Activated gamma-delta T cell (primary cell): ENCODE measurements around the gene E2F2.
"Not testable (repeated sequence)": the region's sequence is repeated elsewhere in the genome, so short reads cannot be mapped to it uniquely, and the experiment has no call there.

Experiments used
- DNase-seq: peaks from one replicate; lab custom pipeline; 2025; lab: John Stamatoyannopoulos, UW

E2F2 gene

GRCh38 chr1:23524716-23525401 is 6.2 kb downstream of the E2F2 start:
- no peak for DNase-seq

GRCh38 chr1:23524163-23524562 is 6.9 kb downstream of the E2F2 start:
- no peak for DNase-seq

- DNase-seq: no peak
Observed at GRCh38 chr1:23522244-23522982, 8.6 kb downstream of the E2F2 start.

- DNase-seq: no peak
Observed at GRCh38 chr1:23521588-23521987, 9.4 kb downstream of the E2F2 start.

GRCh38 chr1:23517581-23517980 is 13.5 kb downstream of the E2F2 start:
- no peak for DNase-seq

GRCh38 chr1:23515905-23516304 is 15.1 kb downstream of the E2F2 start:
- no peak for DNase-seq

GRCh38 chr1:23514111-23514679 is 16.8 kb downstream of the E2F2 start:
- DNase-seq: no peak

- DNase-seq: no peak
Observed at GRCh38 chr1:23509896-23510295, 21.1 kb downstream of the E2F2 start.

- no peak for DNase-seq
Observed at GRCh38 chr1:23506376-23507107, 24.5 kb downstream of the E2F2 start.

GRCh38 chr1:23505851-23506250 is 25.2 kb downstream of the E2F2 start:
- no peak for DNase-seq

- not testable (repeated sequence) for DNase-seq
Observed at GRCh38 chr1:23504156-23504555, 26.9 kb downstream of the E2F2 start.

GRCh38 chr1:23502951-23503350 is 28.1 kb downstream of the E2F2 start:
- DNase-seq: no peak

- DNase-seq: no peak
Observed at GRCh38 chr1:23500466-23500865, 30.6 kb downstream of the E2F2 start.

- DNase-seq: no peak
Observed at GRCh38 chr1:23497777-23498439, 33.1 kb downstream of the E2F2 start.

GRCh38 chr1:23496490-23497181 is 34.4 kb downstream of the E2F2 start:
- no peak for DNase-seq

GRCh38 chr1:23494836-23495235 is 36.2 kb downstream of the E2F2 start:
- not testable (repeated sequence) for DNase-seq

GRCh38 chr1:23492776-23493175 is 38.3 kb downstream of the E2F2 start:
- DNase-seq: not testable (repeated sequence)

- no peak for DNase-seq
Observed at GRCh38 chr1:23492132-23492720, 38.8 kb downstream of the E2F2 start.

- no peak for DNase-seq
Observed at GRCh38 chr1:23489842-23490241, 41.2 kb downstream of the E2F2 start.

GRCh38 chr1:23485002-23485332 is 46.1 kb downstream of the E2F2 start:
- DNase-seq: no peak
